ENCODE results near the gene SRPX2. TPM values are rescaled to one million over a fixed set of nuclear protein-coding genes. Genes with fewer than 3 reads are reported as not detected.

Gene SRPX2
- total RNA-seq, 1 experiment from 2014 or later: 74.5 TPM

DNA sequence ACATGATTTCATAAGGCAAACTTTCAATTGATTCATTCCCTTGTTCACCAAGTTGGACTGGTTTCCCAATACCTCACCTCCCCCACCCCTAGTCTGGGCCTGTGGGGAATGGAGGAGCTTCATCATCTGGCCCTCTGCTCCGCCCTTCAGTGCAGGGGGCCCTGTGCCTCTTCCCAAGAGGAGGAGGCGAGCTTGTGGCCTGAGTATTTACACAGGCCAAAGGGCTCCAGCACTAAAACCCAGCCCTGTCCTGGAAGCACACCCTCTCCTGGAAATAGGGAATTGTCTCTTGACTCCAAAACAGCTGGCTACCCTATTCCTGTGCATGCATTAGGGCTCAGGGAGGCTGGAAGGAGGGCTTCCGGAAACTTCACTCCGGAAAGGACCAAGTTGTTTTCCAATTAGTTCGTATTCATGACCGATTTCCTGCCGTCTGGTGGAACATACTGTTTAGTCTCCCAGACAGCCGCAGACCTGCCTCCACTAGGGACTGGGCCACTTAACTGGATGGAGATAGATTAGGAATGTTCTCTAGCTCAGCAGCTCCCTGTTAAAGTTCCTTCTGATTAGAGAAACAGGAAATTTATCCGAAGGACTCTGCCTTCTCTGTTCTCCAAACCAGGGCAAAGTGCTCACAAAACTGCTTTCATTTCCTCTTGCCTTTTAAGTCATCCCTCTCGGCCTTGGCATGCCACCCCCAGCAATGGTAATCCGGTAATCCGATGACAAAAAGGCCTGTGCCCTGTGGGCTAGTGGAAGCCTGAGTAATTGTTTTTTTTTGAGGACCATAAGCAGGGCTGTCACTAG lies 5.8 kb downstream of the SRPX2 start:
- DNase-seq (ENCODE audit: low read depth): peak; percentile 88

GRCh38 chrX:100650841-100651240 lies 6.8 kb downstream of the SRPX2 start:
- no peak for DNase-seq (ENCODE audit: low read depth)

DNA sequence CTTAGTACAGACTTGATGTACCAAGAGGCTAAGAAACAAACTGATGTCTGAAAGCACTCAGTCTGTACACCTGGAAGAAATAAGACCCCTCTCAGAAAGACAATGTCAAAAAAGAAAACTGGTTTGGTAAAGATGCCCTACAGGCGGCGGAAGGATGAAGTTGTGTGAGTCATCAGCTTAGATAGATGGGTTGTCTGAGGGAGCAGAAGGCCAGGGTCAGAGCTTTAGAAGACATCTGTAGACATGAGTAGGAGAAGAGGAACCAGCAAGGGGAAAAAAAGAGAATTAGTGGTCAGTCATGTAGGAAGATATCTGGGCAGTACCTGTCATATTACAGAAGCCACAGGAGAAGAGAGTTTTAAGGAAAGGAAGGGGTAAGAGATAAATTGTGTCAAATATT lies 8.3 kb downstream of the SRPX2 start:
- DNase-seq (ENCODE audit: low read depth): no peak

DNA sequence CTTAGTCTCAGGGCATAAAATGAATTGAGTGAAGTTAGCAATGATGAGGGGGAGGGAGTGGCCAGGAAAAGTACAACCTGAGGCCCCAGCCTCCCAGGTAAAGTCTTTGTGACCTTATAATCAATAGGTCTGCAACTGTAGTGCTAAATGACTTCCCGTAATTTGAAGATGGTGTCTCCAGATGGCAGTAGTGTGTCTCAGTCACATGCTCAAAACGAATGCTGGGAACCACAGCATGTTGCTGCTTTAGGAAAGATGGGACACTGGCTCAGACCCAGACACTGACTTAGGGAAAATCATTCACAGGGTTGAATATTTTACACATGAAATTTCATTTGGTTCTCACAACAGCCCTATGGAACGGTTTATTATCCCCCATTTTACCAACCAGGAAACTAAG lies 10.3 kb downstream of the SRPX2 start:
- DNase-seq (ENCODE audit: low read depth): no peak

- peak; percentile 19 for DNase-seq (ENCODE audit: low read depth)
These were observed 15.0 kb downstream of the SRPX2 start for GRCh38 chrX:100658941-100659381.

- peak; percentile 24 for DNase-seq (ENCODE audit: low read depth)
These were observed 15.6 kb downstream of the SRPX2 start for GRCh38 chrX:100659431-100660137.

- DNase-seq (ENCODE audit: low read depth): no peak
These were observed 18.2 kb downstream of the SRPX2 start for GRCh38 chrX:100662170-100662569.

GRCh38 chrX:100662796-100663195 lies 18.8 kb downstream of the SRPX2 start:
- no peak for DNase-seq (ENCODE audit: low read depth)

DNA sequence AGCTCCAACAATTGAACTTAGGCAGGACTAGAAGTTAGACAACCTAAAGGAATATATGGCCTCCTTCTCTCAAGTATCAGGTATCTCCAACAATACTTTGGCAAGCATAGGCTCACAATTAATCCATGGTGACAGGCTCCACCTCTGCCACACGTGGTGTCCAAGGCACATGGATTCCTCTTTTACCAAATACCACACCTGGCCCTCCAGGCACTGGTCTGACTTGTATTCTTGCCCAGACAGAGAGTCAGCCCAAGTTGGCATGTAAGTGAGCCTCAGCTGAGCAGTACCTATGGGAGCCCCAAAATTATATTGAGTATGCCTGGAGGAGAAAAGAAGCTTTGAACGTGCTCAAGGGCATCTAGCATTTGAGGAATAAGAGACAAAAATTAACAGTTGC lies 19.6 kb downstream of the SRPX2 start:
- DNase-seq (ENCODE audit: low read depth): no peak

DNA sequence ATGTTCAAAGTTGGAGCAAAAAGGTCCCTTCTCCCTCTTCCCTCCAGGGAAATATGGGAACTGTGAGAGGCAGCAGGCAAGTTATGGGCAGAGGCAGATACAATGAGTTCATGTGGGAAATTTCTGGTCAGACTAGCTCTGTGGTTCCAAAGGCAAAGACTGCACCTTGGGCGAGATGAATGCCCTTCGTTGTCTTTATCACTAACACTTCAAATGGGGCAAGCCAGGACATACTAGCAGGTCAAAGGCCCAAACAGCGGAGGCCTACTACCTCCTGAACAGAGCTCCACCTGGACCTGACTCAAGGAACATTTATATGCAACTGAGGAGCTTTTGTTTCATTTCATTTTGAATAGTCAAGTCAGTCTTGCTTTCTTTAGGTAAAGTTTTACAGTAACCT lies 29.0 kb downstream of the SRPX2 start:
- DNase-seq (ENCODE audit: low read depth): no peak

- DNase-seq (ENCODE audit: low read depth): peak; percentile 64
These were observed 29.5 kb downstream of the SRPX2 start for GRCh38 chrX:100673397-100673953.

- DNase-seq (ENCODE audit: low read depth): no peak
These were observed 30.7 kb downstream of the SRPX2 start for GRCh38 chrX:100674705-100675104.

GRCh38 chrX:100677611-100678181 lies 33.7 kb downstream of the SRPX2 start:
- DNase-seq (ENCODE audit: low read depth): no peak

DNA sequence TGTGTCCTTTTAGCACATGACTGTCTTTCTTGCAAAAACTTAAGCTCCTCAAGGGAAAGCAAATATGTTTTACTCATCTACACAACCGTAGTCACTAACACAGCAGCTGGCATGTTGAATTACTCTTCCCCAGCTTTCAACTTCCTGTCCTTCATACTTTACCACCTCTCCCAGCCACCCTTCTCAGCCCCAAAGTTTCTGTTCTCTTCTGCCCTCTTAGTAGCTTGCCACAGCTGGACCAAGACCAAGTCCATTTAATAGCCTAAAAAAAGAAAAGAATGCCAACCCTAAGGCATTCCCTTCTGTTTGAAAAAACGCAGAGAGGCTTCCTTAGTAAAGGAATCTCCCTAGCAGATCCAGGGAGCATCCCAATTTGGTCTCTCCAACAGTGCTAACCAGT lies 36.8 kb downstream of the SRPX2 start:
- DNase-seq (ENCODE audit: low read depth): no peak

- no peak for DNase-seq (ENCODE audit: low read depth)
These were observed 37.6 kb downstream of the SRPX2 start for GRCh38 chrX:100681599-100681998.

- no peak for DNase-seq (ENCODE audit: low read depth)
These were observed 38.9 kb downstream of the SRPX2 start for GRCh38 chrX:100682939-100683338.

- peak; percentile 64 for DNase-seq (ENCODE audit: low read depth)
These were observed 41.4 kb downstream of the SRPX2 start for GRCh38 chrX:100685284-100685996.

- DNase-seq (ENCODE audit: low read depth): no peak
These were observed 42.0 kb downstream of the SRPX2 start for GRCh38 chrX:100685997-100686305.

DNA sequence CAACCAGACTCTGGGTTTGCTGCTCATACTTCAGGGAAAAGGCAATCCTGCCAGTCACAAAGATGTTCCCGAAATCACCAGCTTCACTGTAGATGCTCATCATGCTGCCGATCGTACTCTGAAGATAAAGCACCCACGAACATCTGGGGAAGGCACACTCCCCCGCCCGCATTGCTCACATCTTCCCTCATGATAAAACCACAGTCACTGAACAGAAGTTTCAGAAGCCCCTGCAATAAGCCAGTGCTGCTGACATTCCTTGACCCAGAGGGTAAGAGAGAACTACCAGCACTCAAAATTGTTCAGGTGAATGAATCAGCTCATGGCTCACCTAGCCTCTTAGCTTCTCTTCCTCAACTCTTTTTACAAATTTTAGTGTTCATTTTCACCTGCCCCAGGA lies 43.1 kb downstream of the SRPX2 start:
- DNase-seq (ENCODE audit: low read depth): no peak

GRCh38 chrX:100687546-100687945 lies 43.5 kb downstream of the SRPX2 start:
- DNase-seq (ENCODE audit: low read depth): no peak

GRCh38 chrX:100695302-100695701 lies 51.3 kb downstream of the SRPX2 start:
- DNase-seq (ENCODE audit: low read depth): no peak

GRCh38 chrX:100695991-100696390 lies 52.0 kb downstream of the SRPX2 start:
- no peak for DNase-seq (ENCODE audit: low read depth)
